Activated CD4-positive, alpha-beta T cell treated with anti-CD3 and anti-CD28 coated beads, Interleukin-10, Interleukin-2, amounts not matched to agents 100 ng/mL and 50 ng/mL, durations not matched to agents 16 hours and 8 hours (primary cell): ENCODE data around the gene LRRC25.
"Not testable (repeated sequence)": the region's sequence is repeated elsewhere in the genome, so short reads cannot be mapped to it uniquely, and the experiment has no call there.

ENCODE experiments used
- DNase-seq: peaks from one replicate; pipeline ENCODE4 v3.0.0-alpha.2; 2020

The LRRC25 gene

DNA sequence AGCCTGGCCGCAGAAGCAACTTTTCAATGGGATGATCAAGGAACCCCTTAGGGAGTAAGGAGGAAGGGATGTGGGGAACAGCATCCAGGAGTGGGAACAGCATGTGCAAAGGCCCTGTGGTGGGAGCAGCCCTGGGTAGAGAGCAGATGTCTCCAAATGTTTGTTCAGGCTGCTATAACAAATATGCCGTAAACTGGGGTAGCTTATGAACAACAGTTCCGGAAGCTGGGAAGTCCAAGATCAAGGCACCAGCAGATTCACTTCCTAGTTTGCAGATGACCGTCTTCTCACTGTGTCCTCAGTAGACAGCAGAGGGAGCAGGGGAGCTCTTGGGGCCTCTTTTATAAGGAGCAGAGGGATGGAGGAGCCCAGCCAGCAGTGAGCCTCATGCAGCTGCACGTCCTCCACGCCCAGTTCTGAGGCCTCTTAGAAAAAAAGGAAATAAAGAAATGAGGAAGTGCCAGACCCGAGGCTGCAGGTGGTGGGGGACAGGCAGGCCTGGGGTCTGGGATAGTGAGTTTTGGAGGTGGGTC is 4.2 kb upstream of the LRRC25 start:
- DNase-seq: no peak

- no peak for DNase-seq
Observed at GRCh38 chr19:18399008-18399407, 1.6 kb upstream of the LRRC25 start.

DNA sequence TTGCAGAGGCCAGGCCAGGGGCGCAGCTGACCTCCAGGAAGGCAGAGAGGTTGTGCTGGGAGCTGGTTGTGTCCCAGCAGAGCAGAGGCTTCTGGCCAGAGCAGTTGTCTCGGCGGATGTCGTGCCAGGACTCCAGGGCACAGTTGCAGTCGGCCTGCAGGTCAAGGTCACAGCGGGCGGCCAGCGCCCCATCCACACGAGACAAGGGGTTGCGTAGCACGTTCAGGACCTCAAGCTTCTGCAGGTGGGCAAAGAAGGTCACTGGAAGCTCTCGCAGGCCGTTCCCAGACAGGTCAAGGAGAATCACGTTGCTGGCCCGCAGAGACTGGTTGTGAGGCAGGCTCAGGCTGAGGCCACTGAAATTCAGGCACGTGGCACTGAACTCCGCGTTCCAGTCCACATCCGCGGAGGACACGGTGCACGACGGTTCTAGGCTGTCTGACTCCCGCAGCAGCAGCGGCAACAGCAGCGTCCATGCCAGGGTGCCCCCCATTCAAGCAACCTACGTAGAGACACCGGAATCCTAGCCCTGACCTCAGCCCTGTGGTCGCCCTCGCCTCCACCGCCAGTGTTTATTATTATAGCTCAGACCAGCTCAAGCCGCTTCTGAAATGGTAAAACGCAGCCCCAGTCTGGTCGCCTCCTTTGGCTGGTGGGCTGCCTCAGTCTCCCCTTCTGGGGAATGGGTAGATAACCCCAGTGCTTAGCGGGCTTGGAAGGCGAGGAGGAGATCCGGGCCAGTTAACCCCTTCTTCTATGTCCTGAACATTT is 766 bp downstream of the LRRC25 start:
- DNase-seq: no peak

DNA sequence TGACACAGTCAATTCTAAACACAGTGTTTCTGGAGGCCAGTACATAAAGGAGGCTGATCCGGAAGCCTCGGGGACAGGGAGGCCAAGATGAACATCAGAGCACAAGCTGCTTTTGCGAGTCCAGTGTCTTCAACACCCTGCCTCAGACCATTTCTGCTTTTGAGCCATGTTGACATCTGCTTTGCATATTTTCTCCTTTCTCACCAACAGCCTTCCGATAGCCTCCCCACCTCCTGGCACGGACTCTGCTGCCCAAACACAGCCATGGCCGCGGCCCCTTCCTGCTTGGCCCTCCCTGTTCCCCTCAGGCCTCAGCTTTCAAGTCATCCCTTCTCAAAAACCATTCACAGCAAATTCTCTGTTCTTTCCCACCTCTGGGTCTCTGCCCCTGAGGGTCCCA is 3.6 kb downstream of the LRRC25 start:
- no peak for DNase-seq

GRCh38 chr19:18392926-18393325 is 4.5 kb downstream of the LRRC25 start:
- no peak for DNase-seq

GRCh38 chr19:18392417-18392816 is 5.0 kb downstream of the LRRC25 start:
- DNase-seq: no peak

GRCh38 chr19:18391509-18392075 is 5.8 kb downstream of the LRRC25 start:
- DNase-seq: no peak

DNA sequence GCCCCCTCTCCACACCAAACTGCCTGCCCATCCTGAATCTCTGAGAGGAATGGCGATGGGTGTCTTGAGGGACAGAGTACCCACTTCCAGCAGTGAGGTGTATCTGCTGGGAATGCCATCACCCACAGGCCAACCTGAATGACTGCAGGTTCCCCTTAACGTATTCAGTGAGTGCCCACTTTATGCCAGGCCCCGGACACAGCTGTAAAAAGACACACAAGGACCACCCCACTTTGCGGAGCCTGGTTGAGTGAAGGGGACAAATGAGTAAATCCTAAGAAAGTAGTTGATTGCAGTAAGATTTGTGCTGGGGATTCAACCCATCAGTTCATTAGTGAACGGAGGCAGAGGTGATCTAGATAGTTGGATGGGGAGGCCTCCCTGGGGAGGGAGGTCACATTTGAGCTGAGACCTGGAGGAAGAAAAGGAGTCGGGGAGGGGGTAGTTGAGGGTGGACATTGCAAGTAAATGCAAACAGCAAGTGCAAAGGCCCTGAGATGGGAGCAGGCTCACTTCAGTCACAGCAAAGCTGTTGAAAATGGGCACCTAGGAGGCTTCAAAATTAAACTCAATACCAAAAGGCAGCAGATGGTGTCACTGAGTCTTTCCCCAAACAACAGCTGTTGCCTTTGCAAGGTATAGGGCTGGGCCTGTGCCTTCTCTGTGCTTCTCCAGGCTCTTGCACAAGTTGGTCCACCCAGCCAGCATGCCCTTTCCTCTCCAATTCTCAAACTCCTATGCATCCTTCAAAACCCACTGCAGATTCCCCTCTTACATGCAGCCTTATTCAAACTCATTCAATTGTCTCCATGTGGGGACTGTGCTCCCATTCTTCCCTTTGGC is 7.1 kb downstream of the LRRC25 start:
- no peak for DNase-seq

DNA sequence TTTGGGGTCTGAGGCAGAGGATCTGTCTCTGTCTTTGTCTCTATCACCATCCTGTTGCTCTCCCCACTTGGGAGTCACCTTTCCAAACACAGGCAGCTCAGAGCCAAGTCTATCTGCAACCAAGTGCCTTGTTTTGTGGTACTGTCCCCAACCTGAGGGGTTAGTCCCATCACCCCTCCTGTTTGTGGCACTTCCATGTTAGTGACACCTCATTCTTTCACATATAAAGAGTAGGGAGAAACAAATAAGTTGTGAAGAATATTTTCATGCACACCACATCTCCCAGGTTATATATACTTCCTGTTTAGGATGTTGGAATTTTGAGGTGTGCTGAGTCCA is 7.7 kb downstream of the LRRC25 start:
- no peak for DNase-seq

DNA sequence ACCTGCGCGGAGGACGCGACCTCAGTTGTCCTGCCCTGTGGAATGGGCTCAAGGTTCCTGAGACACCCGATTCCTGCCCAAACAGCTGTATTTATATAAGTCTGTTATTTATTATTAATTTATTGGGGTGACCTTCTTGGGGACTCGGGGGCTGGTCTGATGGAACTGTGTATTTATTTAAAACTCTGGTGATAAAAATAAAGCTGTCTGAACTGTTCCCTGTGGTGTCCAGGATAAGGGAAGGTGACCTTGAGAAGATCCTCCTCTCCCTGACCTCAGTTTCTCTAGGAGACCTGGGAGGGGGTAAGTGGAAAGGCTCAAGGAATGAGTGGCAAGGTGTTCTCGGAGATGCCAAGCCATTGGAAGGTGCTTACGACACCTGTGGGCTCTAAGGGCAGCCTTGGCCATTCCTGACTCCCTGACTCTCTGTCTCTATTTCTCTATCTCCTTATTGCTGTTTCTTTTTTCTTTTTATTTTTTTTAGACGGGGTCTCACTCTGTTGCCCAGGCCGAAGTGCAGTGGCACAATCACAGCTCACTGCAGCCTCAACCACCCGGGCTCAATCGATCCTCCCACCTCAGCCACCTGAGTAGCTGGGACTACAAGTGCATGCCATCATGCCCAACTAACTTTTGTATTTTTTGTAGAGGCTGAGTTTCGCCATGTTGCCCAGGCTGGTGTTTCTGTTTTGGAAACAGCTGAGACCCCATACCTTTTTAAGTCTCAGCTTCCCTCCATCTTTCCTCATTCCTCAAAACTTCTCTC is 8.3 kb downstream of the LRRC25 start:
- DNase-seq: no peak

DNA sequence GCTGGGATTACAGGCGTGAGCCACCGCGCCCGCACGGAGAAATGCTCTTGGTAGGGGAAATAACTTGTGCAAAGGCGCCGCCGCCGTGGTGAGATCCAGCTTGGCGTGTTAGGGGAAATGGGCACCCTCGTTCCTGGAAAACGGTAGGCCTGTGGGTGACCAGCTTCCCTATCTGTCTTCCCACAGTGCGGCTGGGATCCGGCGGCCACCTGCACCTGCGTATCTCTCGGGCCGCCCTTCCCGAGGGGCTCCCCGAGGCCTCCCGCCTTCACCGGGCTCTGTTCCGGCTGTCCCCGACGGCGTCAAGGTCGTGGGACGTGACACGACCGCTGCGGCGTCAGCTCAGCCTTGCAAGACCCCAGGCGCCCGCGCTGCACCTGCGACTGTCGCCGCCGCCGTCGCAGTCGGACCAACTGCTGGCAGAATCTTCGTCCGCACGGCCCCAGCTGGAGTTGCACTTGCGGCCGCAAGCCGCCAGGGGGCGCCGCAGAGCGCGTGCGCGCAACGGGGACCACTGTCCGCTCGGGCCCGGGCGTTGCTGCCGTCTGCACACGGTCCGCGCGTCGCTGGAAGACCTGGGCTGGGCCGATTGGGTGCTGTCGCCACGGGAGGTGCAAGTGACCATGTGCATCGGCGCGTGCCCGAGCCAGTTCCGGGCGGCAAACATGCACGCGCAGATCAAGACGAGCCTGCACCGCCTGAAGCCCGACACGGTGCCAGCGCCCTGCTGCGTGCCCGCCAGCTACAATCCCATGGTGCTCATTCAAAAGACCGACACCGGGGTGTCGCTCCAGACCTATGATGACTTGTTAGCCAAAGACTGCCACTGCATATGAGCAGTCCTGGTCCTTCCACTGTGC is 9.1 kb downstream of the LRRC25 start:
- peak; percentile 90 for DNase-seq

DNA sequence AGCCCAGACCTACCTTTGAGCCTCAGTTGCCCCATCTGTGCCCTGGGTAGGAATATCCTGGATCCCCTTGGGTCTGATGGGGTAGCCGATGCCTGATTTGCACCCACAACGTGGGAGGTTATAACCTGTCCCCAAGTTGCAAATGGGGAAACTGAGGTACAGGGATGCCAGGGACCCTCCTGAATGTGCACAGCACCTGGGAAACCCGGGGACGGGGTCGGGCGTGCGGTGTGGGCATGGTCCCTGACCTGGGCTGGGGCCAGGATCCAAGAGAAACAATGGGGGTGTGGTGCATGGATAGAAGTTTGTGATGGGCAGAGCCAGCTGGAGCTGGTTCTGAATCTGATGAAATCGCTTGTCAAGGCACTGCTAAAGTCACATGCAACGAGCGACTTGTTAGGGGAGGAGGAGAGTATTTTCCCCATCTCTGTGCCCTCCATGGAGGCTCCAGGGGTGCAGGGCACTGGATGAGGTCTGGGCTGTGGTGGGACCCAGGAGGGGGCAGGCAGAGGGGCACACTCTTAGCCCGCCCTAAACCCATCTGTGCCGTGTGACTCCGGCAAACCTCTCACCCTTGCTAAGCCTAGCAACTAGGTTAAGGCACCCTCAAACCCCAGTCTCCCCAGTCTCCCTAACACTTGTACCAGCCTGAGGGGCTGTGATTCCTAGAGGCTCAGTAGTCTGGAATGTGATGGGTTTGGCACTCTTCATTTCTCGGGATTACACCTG is 10.7 kb downstream of the LRRC25 start:
- DNase-seq: no peak

DNA sequence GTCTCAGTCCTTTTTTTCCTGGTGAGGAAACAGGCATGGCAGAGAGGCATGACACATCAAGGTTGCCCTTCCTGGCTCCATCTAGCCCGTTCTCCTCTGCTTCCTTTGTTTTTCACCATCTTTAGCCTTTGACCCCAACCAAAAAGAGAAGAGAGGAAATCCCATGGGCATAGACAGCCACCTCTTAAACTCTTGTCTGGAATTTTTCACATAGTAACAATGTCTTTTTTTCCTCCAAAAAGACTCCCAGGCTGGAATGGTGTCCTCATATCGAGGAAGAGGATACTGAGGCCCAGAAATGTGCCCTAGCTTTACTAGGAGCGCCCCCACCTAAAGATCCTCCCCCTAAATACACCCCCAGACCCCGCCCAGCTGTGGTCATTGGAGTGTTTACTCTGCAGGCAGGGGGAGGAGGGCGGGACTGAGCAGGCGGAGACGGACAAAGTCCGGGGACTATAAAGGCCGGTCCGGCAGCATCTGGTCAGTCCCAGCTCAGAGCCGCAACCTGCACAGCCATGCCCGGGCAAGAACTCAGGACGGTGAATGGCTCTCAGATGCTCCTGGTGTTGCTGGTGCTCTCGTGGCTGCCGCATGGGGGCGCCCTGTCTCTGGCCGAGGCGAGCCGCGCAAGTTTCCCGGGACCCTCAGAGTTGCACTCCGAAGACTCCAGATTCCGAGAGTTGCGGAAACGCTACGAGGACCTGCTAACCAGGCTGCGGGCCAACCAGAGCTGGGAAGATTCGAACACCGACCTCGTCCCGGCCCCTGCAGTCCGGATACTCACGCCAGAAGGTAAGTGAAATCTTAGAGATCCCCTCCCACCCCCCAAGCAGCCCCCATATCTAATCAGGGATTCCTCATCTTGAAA is 11.5 kb downstream of the LRRC25 start, which contains the start of gene GDF15:
GDF15 (plus strand) TSS at position 484 of the 868 bp plus-strand sequence; CDS start at position 516, 32 bp downstream.
- peak; percentile 19 for DNase-seq

DNA sequence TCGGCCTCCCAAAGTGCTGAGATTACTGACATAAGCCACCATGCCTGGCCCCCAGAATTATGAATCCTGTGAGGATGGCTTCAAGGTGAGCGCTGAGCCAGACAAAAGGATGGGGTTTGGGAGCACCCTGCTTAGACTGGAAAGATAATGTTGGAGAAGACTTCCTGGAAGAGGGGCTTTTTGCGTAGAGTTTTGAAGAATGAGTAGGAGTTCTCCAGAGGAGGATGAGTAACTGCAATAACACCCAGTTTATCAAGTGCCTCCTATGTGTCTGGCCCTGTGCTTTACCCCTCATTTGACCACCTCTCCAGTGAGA is 12.1 kb downstream of the LRRC25 start:
- DNase-seq: no peak

- DNase-seq: no peak
Observed at GRCh38 chr19:18384775-18385174, 12.6 kb downstream of the LRRC25 start.

GRCh38 chr19:18383622-18384021 is 13.8 kb downstream of the LRRC25 start:
- not testable (repeated sequence) for DNase-seq

- no peak for DNase-seq
Observed at GRCh38 chr19:18380843-18381242, 16.6 kb downstream of the LRRC25 start.

DNA sequence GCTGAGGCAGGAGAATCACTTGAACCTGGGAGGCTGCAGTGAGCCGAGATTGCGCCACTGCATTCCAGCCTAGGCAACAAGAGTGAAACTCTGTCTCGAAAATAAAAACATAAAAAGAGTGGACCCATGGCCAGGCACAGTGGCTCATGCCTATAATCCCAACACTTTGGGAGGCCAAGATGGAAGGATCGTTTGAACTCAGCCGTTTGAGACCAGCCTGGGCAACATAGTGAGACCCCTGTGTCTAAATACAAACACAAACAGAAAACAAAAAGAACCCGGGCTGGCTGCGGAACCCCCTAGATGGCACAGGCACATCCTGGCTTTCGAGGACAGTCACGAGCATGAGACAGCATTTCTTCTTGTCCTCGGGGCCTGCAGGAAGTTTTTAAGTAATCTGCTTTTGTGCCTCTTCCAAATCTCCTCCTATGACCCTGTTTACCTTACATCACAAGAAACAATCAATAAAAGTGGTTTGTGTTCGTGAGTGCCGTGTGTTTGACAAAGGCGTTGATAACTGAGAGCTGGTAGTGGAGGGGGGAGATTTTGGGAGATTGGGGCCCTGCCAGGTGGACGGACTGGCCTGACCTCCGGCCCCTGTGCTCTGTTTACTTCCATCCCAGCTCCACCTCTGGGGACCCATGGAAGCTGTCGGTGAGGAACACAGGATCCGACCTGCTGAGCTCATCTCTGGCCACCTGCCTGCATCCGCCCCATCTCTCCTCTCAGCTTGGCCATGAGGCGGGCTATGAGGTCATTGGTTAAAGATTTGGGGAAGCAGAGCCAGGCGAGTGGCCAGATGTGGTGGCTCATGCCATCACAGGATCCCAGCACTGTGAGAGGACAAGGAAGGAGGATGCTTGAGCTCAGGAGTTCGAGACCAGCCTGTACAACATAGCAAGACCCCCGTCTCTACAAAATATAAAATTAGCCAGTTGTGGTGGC is 17.3 kb downstream of the LRRC25 start:
- no peak for DNase-seq

DNA sequence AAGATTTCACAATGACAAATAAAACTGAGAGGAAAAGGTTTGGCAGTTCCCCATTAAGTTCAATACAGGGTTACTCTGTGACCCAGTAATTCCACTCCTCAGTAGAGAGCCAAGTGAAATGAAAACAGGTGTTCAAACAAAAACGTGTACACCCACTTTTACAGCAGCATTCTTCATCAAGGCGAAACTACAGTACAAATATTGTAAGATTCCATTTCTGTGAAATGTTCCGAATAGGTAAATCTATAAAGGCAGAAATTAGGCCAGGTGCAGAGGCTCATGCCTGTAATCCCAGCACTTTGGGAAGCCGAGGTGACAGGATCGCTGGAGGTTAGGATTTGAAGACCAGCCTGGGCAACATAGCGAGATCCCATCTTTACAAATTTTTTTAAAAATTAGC is 20.4 kb downstream of the LRRC25 start:
- DNase-seq: no peak
